KMS-11 (cell line): ENCODE measurements around the gene TM7SF2.

Experiments
- H2AFZ ChIP-seq: fragments of 200-600 bp; sonication (generic); 2 replicates; pipeline ENCODE4 v1.6.1; 2016; ENCODE audit warnings: antibody characterized with exemption, mixed run types, low read depth
- H3K27ac ChIP-seq: fragments of 200-600 bp; sonication (generic); 2 replicates; pipeline ENCODE4 v1.6.1; 2016; ENCODE audit warnings: mild to moderate bottlenecking, mixed run types
- H3K27me3 ChIP-seq: fragments of 200-600 bp; sonication (generic); 2 replicates; pipeline ENCODE4 v1.6.1; 2017; ENCODE audit warnings: mild to moderate bottlenecking, low read depth, mixed run types, moderate library complexity; ENCODE audit not compliant: insufficient read depth
- H3K36me3 ChIP-seq: fragments of 200-600 bp; sonication (generic); 2 replicates; pipeline ENCODE4 v1.6.1; 2017; ENCODE audit warnings: mild to moderate bottlenecking, mixed run types; ENCODE audit not compliant: insufficient read depth
- H3K4me1 ChIP-seq: fragments of 200-600 bp; sonication (generic); 2 replicates; pipeline ENCODE4 v1.6.1; 2016; ENCODE audit warnings: mild to moderate bottlenecking, low read depth, mixed run types; ENCODE audit not compliant: poor library complexity, severe bottlenecking
- H3K4me2 ChIP-seq: fragments of 200-600 bp; sonication (generic); 2 replicates; pipeline ENCODE4 v1.7.0; 2016; ENCODE audit warnings: mild to moderate bottlenecking, mixed run types
- H3K4me3 ChIP-seq: fragments of 200-600 bp; sonication (generic); IDR thresholded peaks from 2 replicates; pipeline ENCODE4 v1.6.1; 2017; ENCODE audit warnings: low read depth, low read length, mixed read lengths; ENCODE audit not compliant: insufficient read depth
- H3K79me2 ChIP-seq: fragments of 200-600 bp; sonication (generic); 2 replicates; pipeline ENCODE4 v1.6.1; 2016; ENCODE audit warnings: low read depth, mixed run types; ENCODE audit not compliant: insufficient read depth
- H3K9ac ChIP-seq: fragments of 200-600 bp; sonication (generic); 2 replicates; pipeline ENCODE4 v1.6.1; 2016; ENCODE audit warnings: mild to moderate bottlenecking, mixed run types
- H4K20me1 ChIP-seq: fragments of 200-600 bp; sonication (generic); 2 replicates; pipeline ENCODE4 v1.6.1; 2016; ENCODE audit warnings: mild to moderate bottlenecking, mixed run types; ENCODE audit not compliant: insufficient read depth
- TF ChIP-seq, protein P1 (sequence below): fragments of 200-600 bp; sonication (generic); conservative IDR thresholded peaks from 2 replicates; pipeline ENCODE4 v1.6.1; 2017; ENCODE audit warnings: low read depth, mild to moderate bottlenecking, antibody characterized with exemption, low read length, moderate library complexity, mixed read lengths

TM7SF2 gene

DNA sequence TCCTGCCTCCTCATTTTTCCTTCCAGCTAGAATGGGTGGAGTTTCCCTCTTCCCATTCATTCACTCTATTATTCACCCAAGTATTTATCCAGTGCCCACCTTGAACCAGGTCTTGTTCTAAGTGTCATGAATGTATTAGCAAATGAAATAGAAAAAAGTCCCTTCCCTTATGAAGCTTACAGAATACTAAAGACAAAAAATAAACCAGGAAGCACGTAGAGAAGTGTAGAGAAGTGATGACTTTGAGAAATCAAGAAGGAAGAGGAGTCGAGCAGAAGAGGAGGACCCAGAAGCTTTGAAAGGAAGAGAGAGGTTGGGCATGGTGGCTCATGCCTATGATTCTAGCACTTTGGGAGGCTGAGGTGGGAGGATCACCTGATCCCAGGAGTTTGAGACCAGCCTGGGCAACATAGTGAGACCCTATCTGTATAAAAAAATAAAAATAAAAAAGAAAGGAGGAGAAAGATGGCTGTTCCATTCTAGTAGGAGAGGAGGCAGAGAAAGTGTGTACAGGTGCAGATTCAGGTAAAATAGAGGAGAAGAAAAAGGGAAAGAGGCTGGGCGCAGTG is 39.7 kb downstream of the TM7SF2 start:
- Histone ChIP-seq H3K4me1 (no peaks in the 10 kb centered on the region), H3K4me3 (no peak overlapping the region), H3K27ac (no peak overlapping the region), H3K27me3 (no peaks in the 10 kb centered on the region), H3K79me2 (no peaks in the 10 kb centered on the region), H3K4me2 (no peak overlapping the region), H3K36me3 (no peaks in the 10 kb centered on the region), H3K9ac (no peak overlapping the region), H2AFZ (no peak overlapping the region), H4K20me1 (no peaks in the 10 kb centered on the region)
- TF ChIP-seq, protein P1, sequence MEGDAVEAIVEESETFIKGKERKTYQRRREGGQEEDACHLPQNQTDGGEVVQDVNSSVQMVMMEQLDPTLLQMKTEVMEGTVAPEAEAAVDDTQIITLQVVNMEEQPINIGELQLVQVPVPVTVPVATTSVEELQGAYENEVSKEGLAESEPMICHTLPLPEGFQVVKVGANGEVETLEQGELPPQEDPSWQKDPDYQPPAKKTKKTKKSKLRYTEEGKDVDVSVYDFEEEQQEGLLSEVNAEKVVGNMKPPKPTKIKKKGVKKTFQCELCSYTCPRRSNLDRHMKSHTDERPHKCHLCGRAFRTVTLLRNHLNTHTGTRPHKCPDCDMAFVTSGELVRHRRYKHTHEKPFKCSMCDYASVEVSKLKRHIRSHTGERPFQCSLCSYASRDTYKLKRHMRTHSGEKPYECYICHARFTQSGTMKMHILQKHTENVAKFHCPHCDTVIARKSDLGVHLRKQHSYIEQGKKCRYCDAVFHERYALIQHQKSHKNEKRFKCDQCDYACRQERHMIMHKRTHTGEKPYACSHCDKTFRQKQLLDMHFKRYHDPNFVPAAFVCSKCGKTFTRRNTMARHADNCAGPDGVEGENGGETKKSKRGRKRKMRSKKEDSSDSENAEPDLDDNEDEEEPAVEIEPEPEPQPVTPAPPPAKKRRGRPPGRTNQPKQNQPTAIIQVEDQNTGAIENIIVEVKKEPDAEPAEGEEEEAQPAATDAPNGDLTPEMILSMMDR: no peak

DNA sequence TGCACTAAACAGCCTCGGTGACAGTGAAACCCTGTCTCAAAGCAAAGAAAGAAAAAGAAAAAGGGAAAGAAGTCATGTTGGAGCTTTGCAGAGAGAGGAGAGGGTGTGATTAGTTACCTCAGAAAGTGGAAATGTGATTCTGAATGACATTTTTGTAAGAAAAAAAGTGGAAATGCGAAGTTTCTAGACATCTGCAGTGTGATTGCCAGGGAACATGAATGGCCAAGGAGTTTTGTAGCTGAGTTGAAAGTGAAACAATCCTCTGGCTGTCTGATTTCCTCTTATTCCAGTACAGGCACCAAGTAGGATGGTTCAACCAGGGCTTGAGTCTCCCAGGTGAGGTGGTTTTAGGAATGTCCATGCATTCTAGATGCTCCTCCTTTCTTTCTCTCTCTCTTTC is 40.5 kb downstream of the TM7SF2 start:
- Histone ChIP-seq H3K9ac (no peak overlapping the region), H4K20me1 (no peaks in the 10 kb centered on the region), H3K27me3 (no peaks in the 10 kb centered on the region), H3K4me2 (no peak overlapping the region), H3K4me3 (no peak overlapping the region), H3K27ac (no peak overlapping the region), H3K4me1 (no peaks in the 10 kb centered on the region), H2AFZ (no peak overlapping the region), H3K36me3 (no peaks in the 10 kb centered on the region), H3K79me2 (no peaks in the 10 kb centered on the region)
- TF ChIP-seq, protein P1: no peak

DNA sequence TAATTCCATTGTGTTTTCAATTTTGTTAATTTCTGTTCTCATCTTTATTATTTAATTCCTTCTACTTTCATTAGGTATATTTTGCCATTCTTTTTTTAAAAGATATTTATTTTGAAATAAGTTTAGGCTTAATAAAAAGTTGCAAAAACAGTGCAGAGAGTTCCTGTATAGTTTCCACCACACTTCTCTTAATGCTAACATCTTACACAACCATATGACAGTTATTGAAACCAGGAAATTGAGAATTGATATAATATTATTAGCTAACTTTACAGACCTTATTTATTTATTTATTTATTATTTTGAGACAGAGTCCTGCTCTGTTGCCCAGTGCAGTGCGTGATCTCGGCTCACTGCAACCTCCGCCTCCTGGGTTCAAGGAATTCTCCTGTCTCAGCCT is 44.6 kb downstream of the TM7SF2 start:
- TF ChIP-seq, protein P1: no peak
- H2AFZ ChIP-seq: no peak overlapping the region
- H3K9ac ChIP-seq: no peak overlapping the region
- no peaks in the 10 kb centered on the region for H3K79me2 ChIP-seq
- no peak overlapping the region for H3K4me2 ChIP-seq
- no peaks in the 10 kb centered on the region for H3K36me3 ChIP-seq
- no peaks in the 10 kb centered on the region for H3K4me1 ChIP-seq
- no peaks in the 10 kb centered on the region for H4K20me1 ChIP-seq
- no peak overlapping the region for H3K4me3 ChIP-seq
- H3K27ac ChIP-seq: no peak overlapping the region
- H3K27me3 ChIP-seq: no peaks in the 10 kb centered on the region

DNA sequence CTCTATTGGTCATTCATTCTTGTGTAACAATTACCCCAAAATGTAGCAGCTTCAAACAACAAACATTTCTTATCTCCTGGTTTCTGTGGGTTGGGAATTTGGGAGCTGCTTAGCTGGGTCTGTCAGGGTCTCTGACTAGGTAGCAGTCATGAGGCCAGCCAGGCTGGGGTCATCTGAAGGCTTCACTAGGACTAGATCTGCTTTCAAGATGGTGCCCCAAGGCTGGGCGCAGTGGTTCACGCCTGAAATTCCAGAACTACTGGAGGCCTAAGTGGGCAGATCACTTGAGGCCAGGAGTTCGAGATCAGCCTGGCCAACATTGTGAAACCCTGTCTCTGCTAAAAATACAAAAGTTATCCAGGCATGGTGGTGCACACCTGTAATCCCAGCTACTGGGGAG is 45.3 kb downstream of the TM7SF2 start:
- H3K27ac ChIP-seq: no peak overlapping the region
- TF ChIP-seq, protein P1: no peak

More for the DNA sequence above, 45.3 kb downstream of the TM7SF2 start:
- H3K27me3 ChIP-seq: no peaks in the 10 kb centered on the region
- no peaks in the 10 kb centered on the region for H4K20me1 ChIP-seq
- H3K9ac ChIP-seq: no peak overlapping the region
- no peaks in the 10 kb centered on the region for H3K4me1 ChIP-seq
- H3K36me3 ChIP-seq: no peaks in the 10 kb centered on the region
- no peak overlapping the region for H2AFZ ChIP-seq
- H3K79me2 ChIP-seq: no peaks in the 10 kb centered on the region
- H3K4me2 ChIP-seq: no peak overlapping the region
- no peak overlapping the region for H3K4me3 ChIP-seq
